Vagina (tissue), 2 donors: ENCODE measurements around the gene DSE. TPM values are rescaled to one million over a fixed set of nuclear protein-coding genes. Genes with fewer than 3 reads are reported as not detected.
A peak's percentile ranks its signal among the peaks of the same experiment; 100 is the strongest.
"Not testable (repeated sequence)": the region's sequence is repeated elsewhere in the genome, so short reads cannot be mapped to it uniquely, and the experiment has no call there.

Source experiments
- DNase-seq, 2 donors: peaks; one replicate each; pipeline ENCODE4 v3.0.0-alpha.2; 2017; ENCODE audit errors: extremely low spot score in 2 of 2
- H3K27ac ChIP-seq: fragments of 200-600 bp; sonication (generic); one replicate; pipeline ENCODE4 v1.5.1; 2019
- H3K27me3 ChIP-seq: fragments of 200-600 bp; sonication (generic); one replicate; pipeline ENCODE4 v1.5.1; 2019
- H3K36me3 ChIP-seq, 2 donors: fragments of 200-600 bp; sonication (generic); one replicate each; pipeline ENCODE4 v1.5.1; 2017 to 2019
- H3K4me1 ChIP-seq: fragments of 200-600 bp; sonication (generic); one replicate; pipeline ENCODE4 v1.5.1; 2019
- H3K4me3 ChIP-seq, 2 donors: fragments of 200-600 bp; sonication (generic); 1 replicate in 1 of 2; 2 replicates in 1 of 2; pipeline ENCODE4 v1.5.1; 2016 to 2019
- H3K9me3 ChIP-seq: fragments of 200-600 bp; sonication (generic); one replicate; pipeline ENCODE4 v1.5.1; 2019
- POLR2A ChIP-seq, 2 donors: fragments of 450-650 bp; IDR thresholded peaks; one replicate each; pipeline ENCODE4 v1.6.1; 2017; ENCODE audit warnings: antibody characterized with exemption in 2 of 2, mild to moderate bottlenecking in 2 of 2, moderate library complexity in 2 of 2
- POLR2AphosphoS5 ChIP-seq, 2 donors: sonication (generic); formaldehyde crosslinking; IDR thresholded peaks; one replicate each; pipeline ENCODE4 v1.9.0; 2017; ENCODE audit warnings: antibody characterized with exemption in 2 of 2, mild to moderate bottlenecking in 2 of 2, low read depth in 1 of 2; ENCODE audit not compliant: insufficient read depth in 1 of 2
- intact Hi-C: fragments of 100-400 bp; cut with DNase I; formaldehyde crosslinking; loops from one replicate; pipeline ENCODE4 v1.15.1; 2023
- total RNA-seq: library from RNA; depleted of rRNA; stranded (reverse); fragments of >200 nt; gene quantifications from one replicate; pipeline ENCODE4 v1.2.3, GENCODE V29; 2016
- TF ChIP-seq, protein P1 (sequence below), 3 experiments: fragments of 450-650 bp in 2 of 3; fragments of 200-600 bp in 1 of 3; sonication (generic) in 1 of 3; IDR thresholded peaks; one replicate each; pipeline ENCODE4 v1.5.1; 2017 to 2019; ENCODE audit warnings: antibody characterized with exemption in 3 of 3, mild to moderate bottlenecking in 2 of 3, moderate library complexity in 2 of 3

DSE gene
- 33.1 TPM for total RNA-seq

DNA sequence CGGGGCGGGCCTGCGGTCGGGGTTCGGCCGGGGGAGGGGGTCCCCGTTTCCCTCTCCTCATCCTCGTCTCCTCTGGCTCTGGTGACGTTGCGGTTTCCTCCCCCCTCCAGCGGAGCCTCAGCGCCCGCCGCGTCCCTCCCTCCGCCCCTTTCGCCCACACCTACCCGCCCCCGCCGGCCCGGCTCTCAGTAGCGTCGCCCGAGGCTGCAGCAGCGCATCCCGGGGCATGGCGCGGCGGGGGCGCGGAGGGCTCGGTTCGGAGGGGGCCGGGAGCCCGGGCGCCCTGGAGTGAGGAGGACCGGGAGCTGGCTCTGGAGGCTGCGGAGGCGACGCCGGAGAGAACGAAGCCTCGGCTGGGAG, at the start of gene DSE:
Gene DSE (plus strand): TSS at position 188 of the 360 bp plus-strand sequence. CDS start 28,304 bp downstream, outside the sequence.
- Histone ChIP-seq H3K4me3 (peak within 1 kb of the TSS; percentile 77 to 89), H3K4me1 (peaks cover 55% of the 10 kb centered on the region)
- intact Hi-C loops, result no loop called here

DNA sequence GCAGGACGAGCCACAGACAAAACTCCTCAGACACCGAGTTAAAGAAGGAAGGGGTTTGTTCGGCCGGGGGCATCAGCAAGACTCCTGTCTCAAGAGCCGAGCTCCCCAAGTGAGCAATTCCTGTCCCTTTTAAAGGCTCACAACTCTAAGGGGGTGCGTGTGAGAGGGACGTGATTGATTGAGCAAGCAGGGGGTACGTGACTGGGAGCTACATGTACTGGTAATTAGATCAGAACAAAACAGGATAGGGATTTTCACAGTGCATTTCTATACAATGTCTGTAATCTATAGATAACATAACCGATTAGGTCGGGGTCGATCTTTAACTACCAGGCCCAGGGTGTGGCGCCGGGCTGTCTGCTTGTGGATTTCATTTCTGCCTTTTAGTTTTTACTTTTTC, 48.8 kb upstream of the DSE start:
- DNase-seq, H3K36me3 ChIP-seq, H3K27ac ChIP-seq, H3K4me3 ChIP-seq, H3K9me3 ChIP-seq, intact Hi-C loops, H3K4me1 ChIP-seq, H3K27me3 ChIP-seq: not testable (repeated sequence)

More for the DNA sequence above, at the start of gene DSE:
- peak in 1 of 2 donors; percentile 90 for DNase-seq
- Histone ChIP-seq H3K9me3 (no peaks in the 10 kb centered on the region), H3K27me3 (no peaks in the 10 kb centered on the region), H3K36me3 (no peaks in the 10 kb centered on the region), H3K27ac (peak within 1 kb of the TSS; percentile 95)
- TF ChIP-seq, protein P1, sequence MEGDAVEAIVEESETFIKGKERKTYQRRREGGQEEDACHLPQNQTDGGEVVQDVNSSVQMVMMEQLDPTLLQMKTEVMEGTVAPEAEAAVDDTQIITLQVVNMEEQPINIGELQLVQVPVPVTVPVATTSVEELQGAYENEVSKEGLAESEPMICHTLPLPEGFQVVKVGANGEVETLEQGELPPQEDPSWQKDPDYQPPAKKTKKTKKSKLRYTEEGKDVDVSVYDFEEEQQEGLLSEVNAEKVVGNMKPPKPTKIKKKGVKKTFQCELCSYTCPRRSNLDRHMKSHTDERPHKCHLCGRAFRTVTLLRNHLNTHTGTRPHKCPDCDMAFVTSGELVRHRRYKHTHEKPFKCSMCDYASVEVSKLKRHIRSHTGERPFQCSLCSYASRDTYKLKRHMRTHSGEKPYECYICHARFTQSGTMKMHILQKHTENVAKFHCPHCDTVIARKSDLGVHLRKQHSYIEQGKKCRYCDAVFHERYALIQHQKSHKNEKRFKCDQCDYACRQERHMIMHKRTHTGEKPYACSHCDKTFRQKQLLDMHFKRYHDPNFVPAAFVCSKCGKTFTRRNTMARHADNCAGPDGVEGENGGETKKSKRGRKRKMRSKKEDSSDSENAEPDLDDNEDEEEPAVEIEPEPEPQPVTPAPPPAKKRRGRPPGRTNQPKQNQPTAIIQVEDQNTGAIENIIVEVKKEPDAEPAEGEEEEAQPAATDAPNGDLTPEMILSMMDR (IDR thresholded peaks at IDR 0.05), result no peak
- TF ChIP-seq POLR2A (IDR thresholded peaks at IDR 0.05) (peak in 1 of 2 donors; percentile 83), POLR2AphosphoS5 (IDR thresholded peaks at IDR 0.05; ENCODE audit: insufficient read depth in 1 of 2, low read depth in 1 of 2) (peak in 1 of 2 donors; percentile 53)

DNA sequence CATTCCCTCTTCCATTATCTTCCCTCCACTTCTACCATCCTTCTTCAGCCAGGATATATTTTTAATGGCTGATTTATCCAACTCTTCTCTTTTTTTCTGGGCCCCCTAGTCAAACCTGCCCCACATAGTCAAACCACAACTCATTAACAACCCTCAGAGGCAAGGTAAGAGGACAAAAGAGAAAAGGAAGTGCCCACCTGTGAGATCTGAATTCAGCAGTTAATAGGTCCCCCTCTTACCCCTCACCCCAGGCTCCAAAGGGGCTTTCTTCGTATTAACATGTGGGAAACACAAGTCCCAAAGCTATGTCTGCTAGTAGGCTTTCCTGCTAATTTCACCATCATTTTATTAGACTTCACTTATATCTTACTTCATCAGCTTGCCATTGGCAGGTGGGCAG, 46.9 kb upstream of the DSE start:
- TF ChIP-seq, protein P1 (IDR thresholded peaks at IDR 0.05), result no peak
- TF ChIP-seq POLR2A (IDR thresholded peaks at IDR 0.05), result no peak
- TF ChIP-seq POLR2AphosphoS5 (IDR thresholded peaks at IDR 0.05; ENCODE audit: insufficient read depth in 1 of 2, low read depth in 1 of 2), result no peak
- no peak overlapping the region for H3K27ac ChIP-seq
- H3K4me1 ChIP-seq, result no peaks in the 10 kb centered on the region
- no peaks in the 10 kb centered on the region for H3K27me3 ChIP-seq
- intact Hi-C loops, result no loop called here
- no peaks in the 10 kb centered on the region for H3K9me3 ChIP-seq
- no peak for DNase-seq
- H3K36me3 ChIP-seq, result no peaks in the 10 kb centered on the region
- no peak overlapping the region for H3K4me3 ChIP-seq

DNA sequence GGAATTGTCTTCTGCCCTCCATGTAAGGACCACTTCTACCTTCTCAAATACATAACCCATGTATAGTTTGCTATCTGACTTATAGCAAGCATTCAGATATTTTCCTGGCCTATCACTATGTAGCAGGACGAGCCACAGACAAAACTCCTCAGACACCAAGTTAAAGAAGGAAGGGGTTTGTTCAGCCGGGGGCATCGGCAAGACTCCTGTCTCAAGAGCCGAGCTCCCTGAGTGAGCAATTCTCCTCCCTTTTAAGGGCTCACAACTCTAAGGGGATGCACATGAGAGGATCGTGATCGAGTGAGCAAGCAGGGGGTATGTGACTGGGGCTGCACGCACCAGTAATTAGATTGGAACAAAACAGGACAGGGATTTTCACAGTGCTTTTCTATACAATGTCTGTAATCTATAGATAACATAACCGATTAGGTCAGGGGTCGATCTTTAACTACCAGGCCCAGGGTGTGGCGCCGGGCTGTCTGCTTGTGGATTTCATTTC, 45.1 kb upstream of the DSE start:
- H3K36me3 ChIP-seq, H3K27me3 ChIP-seq, H3K9me3 ChIP-seq, H3K27ac ChIP-seq, H3K4me1 ChIP-seq, intact Hi-C loops, DNase-seq, H3K4me3 ChIP-seq: not testable (repeated sequence)

DNA sequence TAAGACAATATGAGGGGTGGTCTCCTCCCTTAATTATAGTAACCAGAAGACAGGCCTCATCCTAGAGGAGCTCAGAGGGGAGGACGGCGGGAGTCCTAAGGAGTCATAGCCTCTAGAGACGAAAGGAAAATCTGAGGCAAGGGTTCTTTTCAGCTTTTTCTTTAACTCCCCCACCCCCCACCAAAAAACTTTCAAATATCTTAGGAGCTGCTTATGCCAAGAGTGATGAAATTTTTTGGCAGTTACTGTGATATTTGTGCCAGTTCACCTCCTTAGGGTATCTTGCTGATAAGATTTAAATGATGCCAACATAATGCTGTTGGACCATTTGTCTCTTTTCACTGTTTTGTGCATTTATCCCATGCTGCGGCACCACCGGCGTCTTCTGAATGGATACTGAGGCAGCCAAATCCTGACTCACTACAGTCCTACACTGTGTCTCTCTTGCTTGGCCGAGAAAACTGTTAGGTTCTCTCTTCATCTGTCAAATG, 44.5 kb upstream of the DSE start:
- no peak overlapping the region for H3K27ac ChIP-seq
- intact Hi-C loops, result no loop called here
- H3K27me3 ChIP-seq, result no peaks in the 10 kb centered on the region
- no peaks in the 10 kb centered on the region for H3K36me3 ChIP-seq
- H3K4me1 ChIP-seq, result no peaks in the 10 kb centered on the region
- TF ChIP-seq POLR2AphosphoS5 (IDR thresholded peaks at IDR 0.05; ENCODE audit: insufficient read depth in 1 of 2, low read depth in 1 of 2), result no peak
- TF ChIP-seq, protein P1 (IDR thresholded peaks at IDR 0.05), result no peak
- no peak for TF ChIP-seq POLR2A (IDR thresholded peaks at IDR 0.05)
- no peak overlapping the region for H3K4me3 ChIP-seq
- H3K9me3 ChIP-seq, result no peaks in the 10 kb centered on the region
- DNase-seq, result no peak

DNA sequence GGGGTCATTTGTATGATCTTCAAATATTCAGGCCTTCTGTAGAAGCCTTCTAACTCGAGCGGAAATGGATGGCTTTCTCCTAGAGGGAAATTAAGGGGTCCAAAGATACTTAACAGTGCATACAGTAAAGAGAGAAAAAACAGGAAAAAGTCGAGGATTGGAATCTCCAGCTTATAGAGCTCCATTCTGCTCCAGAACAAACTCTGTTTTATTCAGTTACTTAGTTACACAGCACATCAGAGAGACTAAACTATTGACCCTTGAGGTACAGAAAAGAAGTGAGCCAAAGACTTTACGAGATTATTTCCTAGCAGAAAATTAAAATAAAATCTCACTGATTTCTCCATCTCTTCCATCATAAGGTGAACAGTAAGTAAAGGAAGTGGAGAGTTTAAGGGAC, 43.8 kb upstream of the DSE start:
- Histone ChIP-seq H3K27ac (no peak overlapping the region), H3K27me3 (no peaks in the 10 kb centered on the region), H3K9me3 (no peaks in the 10 kb centered on the region), H3K4me3 (no peak overlapping the region), H3K4me1 (no peaks in the 10 kb centered on the region), H3K36me3 (no peaks in the 10 kb centered on the region)
- DNase-seq, result no peak
- intact Hi-C loops, result no loop called here
- TF ChIP-seq POLR2A (IDR thresholded peaks at IDR 0.05) (no peak), POLR2AphosphoS5 (IDR thresholded peaks at IDR 0.05; ENCODE audit: insufficient read depth in 1 of 2, low read depth in 1 of 2) (no peak)
- TF ChIP-seq, protein P1 (IDR thresholded peaks at IDR 0.05), result no peak
